Omental fat pad (tissue), 4 donors: ENCODE measurements around the gene NANS. TPM values are rescaled to one million over a fixed set of nuclear protein-coding genes. Genes with fewer than 3 reads are reported as not detected.

Source experiments
- ATAC-seq: fragments of 150-250 bp; one replicate; pipeline ENCODE4 v1.9.1; 2016; ENCODE audit warnings: mild to moderate bottlenecking, moderate library complexity; ENCODE audit not compliant: low FRiP score
- DNase-seq: peaks from one replicate; pipeline ENCODE4 v3.0.0-alpha.2; 2019; ENCODE audit warnings: low spot score
- CTCF ChIP-seq, 3 donors: fragments of 450-650 bp; IDR thresholded peaks; one replicate each; pipeline ENCODE4 v1.5.1; 2016 to 2017; ENCODE audit warnings: antibody characterized with exemption in 3 of 3, mild to moderate bottlenecking in 3 of 3, moderate library complexity in 2 of 3
- total RNA-seq, 4 donors: library from RNA; depleted of rRNA; stranded (reverse); fragments of >200 nt; gene quantifications; one replicate each; pipeline ENCODE4 v1.1.0, GENCODE V29; 2016

The NANS gene
- total RNA-seq, 4 donors from 2014 or later: 57.1 to 104 (median 60.4) TPM

GRCh38 chr9:98047002-98047401, 9.5 kb upstream of the NANS start:
- ATAC-seq: no peak
- TF ChIP-seq CTCF (IDR thresholded peaks at IDR 0.05): no peak
- DNase-seq: no peak

GRCh38 chr9:98049288-98050072, 7.1 kb upstream of the NANS start:
- no peak for ATAC-seq
- no peak for TF ChIP-seq CTCF (IDR thresholded peaks at IDR 0.05)
- no peak for DNase-seq

- ATAC-seq (no peak), DNase-seq (no peak)
- no peak for TF ChIP-seq CTCF (IDR thresholded peaks at IDR 0.05)
Measured at GRCh38 chr9:98050351-98050750, 6.2 kb upstream of the NANS start.

GRCh38 chr9:98054376-98054951, 2.1 kb upstream of the NANS start:
- no peak for DNase-seq
- TF ChIP-seq CTCF (IDR thresholded peaks at IDR 0.05): no peak
- no peak for ATAC-seq

GRCh38 chr9:98057138-98057799, 737 bp downstream of the NANS start:
- ATAC-seq: no peak
- DNase-seq: no peak
- TF ChIP-seq CTCF (IDR thresholded peaks at IDR 0.05): no peak

GRCh38 chr9:98062161-98062560, 5.6 kb downstream of the NANS start:
- no peak for ATAC-seq
- DNase-seq: no peak
- no peak for TF ChIP-seq CTCF (IDR thresholded peaks at IDR 0.05)
